Lower leg skin (tissue), 4 donors: ENCODE measurements around the gene CXCL10. TPM values are rescaled to one million over a fixed set of nuclear protein-coding genes. Genes with fewer than 3 reads are reported as not detected.

Experiments used
- DNase-seq, 2 donors: peaks; one replicate each; pipeline ENCODE4 v3.0.0-alpha.2; 2019; ENCODE audit warnings: low spot score in 2 of 2
- H3K4me3 ChIP-seq: fragments of 200-600 bp; sonication (generic); 2 replicates; pipeline ENCODE4 v1.5.1; 2017; ENCODE audit warnings: mild to moderate bottlenecking, low read depth; ENCODE audit not compliant: poor library complexity, severe bottlenecking
- CTCF ChIP-seq, 3 donors: fragments of 450-650 bp; IDR thresholded peaks; one replicate each; pipeline ENCODE4 v1.5.1; 2016; ENCODE audit warnings: antibody characterized with exemption in 3 of 3, mild to moderate bottlenecking in 3 of 3, moderate library complexity in 2 of 3
- POLR2A ChIP-seq, 2 donors: fragments of 450-650 bp; IDR thresholded peaks; one replicate each; pipeline ENCODE4 v1.6.1; 2016 to 2017; ENCODE audit warnings: antibody characterized with exemption in 2 of 2, mild to moderate bottlenecking in 1 of 2, moderate library complexity in 1 of 2
- WGBS, 2 donors: methylation state at CpG; one replicate each; pipeline ENCODE4 v1.1.5; 2018; 5-methylcytosine and 5-hydroxymethylcytosine counted together
- intact Hi-C: fragments of 100-400 bp; cut with DNase I; formaldehyde crosslinking; loops from one replicate; pipeline ENCODE4 v1.15.0; 2023; ENCODE audit warnings: low total_unique reads
- total RNA-seq, 4 donors: library from RNA; depleted of rRNA; stranded (reverse); fragments of >200 nt; gene quantifications; one replicate each; pipeline ENCODE4 v1.1.0, GENCODE V29; 2016

Gene CXCL10
- total RNA-seq, 4 donors from 2014 or later = 0.30 to 0.64 TPM; not detected in 2

- no peak overlapping the region for H3K4me3 ChIP-seq
- intact Hi-C loops = no loop called here
- DNase-seq = no peak
- TF ChIP-seq POLR2A (IDR thresholded peaks at IDR 0.05) = no peak
- no peak for TF ChIP-seq CTCF (IDR thresholded peaks at IDR 0.05)
Measured at GRCh38 chr4:76060506-76060905, 37.2 kb upstream of the CXCL10 start.

- TF ChIP-seq CTCF (IDR thresholded peaks at IDR 0.05) (no peak), POLR2A (IDR thresholded peaks at IDR 0.05) (no peak)
- intact Hi-C loops = no loop called here
- 63 to 81% methylated on average over 1 of the region's 1 CpG for WGBS, 2 donors
- no peak for DNase-seq
- no peak overlapping the region for H3K4me3 ChIP-seq
Measured at GRCh38 chr4:76059750-76060149, 36.5 kb upstream of the CXCL10 start.

GRCh38 chr4:76058888-76059426 lies 35.7 kb upstream of the CXCL10 start:
- TF ChIP-seq CTCF (IDR thresholded peaks at IDR 0.05) (no peak), POLR2A (IDR thresholded peaks at IDR 0.05) (no peak)
- no peak overlapping the region for H3K4me3 ChIP-seq
- 63 to 76% methylated on average over 3 of the region's 3 CpGs for WGBS, 2 donors
- intact Hi-C loops = no loop called here
- DNase-seq = no peak

- no peak for DNase-seq
- intact Hi-C loops = no loop called here
- H3K4me3 ChIP-seq = no peak overlapping the region
- no peak for TF ChIP-seq POLR2A (IDR thresholded peaks at IDR 0.05)
- TF ChIP-seq CTCF (IDR thresholded peaks at IDR 0.05) = no peak
Measured at GRCh38 chr4:76058302-76058701, 35.0 kb upstream of the CXCL10 start.

GRCh38 chr4:76055421-76055820 lies 32.1 kb upstream of the CXCL10 start:
- H3K4me3 ChIP-seq = no peak overlapping the region
- whole genome bisulfite sequencing, 2 donors = 47 to 71% methylated on average over 2 of the region's 2 CpGs
- intact Hi-C loops = no loop called here
- no peak for TF ChIP-seq CTCF (IDR thresholded peaks at IDR 0.05)
- TF ChIP-seq POLR2A (IDR thresholded peaks at IDR 0.05) = no peak
- DNase-seq = no peak

GRCh38 chr4:76055016-76055415 lies 31.7 kb upstream of the CXCL10 start:
- no peak for TF ChIP-seq CTCF (IDR thresholded peaks at IDR 0.05)
- TF ChIP-seq POLR2A (IDR thresholded peaks at IDR 0.05) = no peak
- no peak for DNase-seq
- 73 to 81% methylated on average over 2 of the region's 2 CpGs for WGBS, 2 donors
- intact Hi-C loops = no loop called here
- no peak overlapping the region for H3K4me3 ChIP-seq
